PC-9 (cell line): ENCODE data around the gene IFITM1.

Source experiments
- CTCF ChIP-seq: fragments of 200-600 bp; sonication (generic); conservative IDR thresholded peaks from 2 replicates; pipeline ENCODE4 v1.6.1; 2017; ENCODE audit warnings: mixed run types, antibody characterized with exemption, mild to moderate bottlenecking, moderate library complexity
- EZH2 ChIP-seq: fragments of 200-600 bp; sonication (generic); IDR thresholded peaks from 2 replicates; pipeline ENCODE4 v1.8.0; 2017; ENCODE audit warnings: antibody characterized with exemption, low read depth

GRCh38 chr11:299081-299891 is 14.6 kb upstream of the IFITM1 start, which contains the start of gene IFITM5:
- no peak for TF ChIP-seq CTCF
- no peak for TF ChIP-seq EZH2
